Peyer's patch (tissue), 4 donors: ENCODE data around the gene CARMIL1.

Experiments
- CTCF ChIP-seq, 6 experiments: fragments of 450-650 bp in 4 of 6; fragments of 200-600 bp in 2 of 6; sonication (generic) in 1 of 6; IDR thresholded peaks; one replicate each; pipeline ENCODE4 v1.5.1; 2017 to 2019; ENCODE audit warnings: antibody characterized with exemption in 6 of 6, mild to moderate bottlenecking in 3 of 6, moderate library complexity in 1 of 6
- POLR2A ChIP-seq, 2 donors: fragments of 450-650 bp; IDR thresholded peaks; one replicate each; pipeline ENCODE4 v1.5.1; 2017; ENCODE audit warnings: antibody characterized with exemption in 2 of 2, mild to moderate bottlenecking in 2 of 2, moderate library complexity in 2 of 2

GRCh38 chr6:25665455-25665854 lies 386.3 kb downstream of the CARMIL1 start:
- TF ChIP-seq POLR2A (IDR thresholded peaks at IDR 0.05) (no peak), CTCF (IDR thresholded peaks at IDR 0.05) (no peak)
